ENCODE measurements around the gene TTBK2. TPM values are rescaled to one million over a fixed set of nuclear protein-coding genes. Genes with fewer than 3 reads are reported as not detected.
"Not testable (repeated sequence)": the region's sequence is repeated elsewhere in the genome, so short reads cannot be mapped to it uniquely, and the experiment has no call there.

TTBK2 gene
- total RNA-seq, 1 donor from 2014 or later, result 9.9 TPM

DNA sequence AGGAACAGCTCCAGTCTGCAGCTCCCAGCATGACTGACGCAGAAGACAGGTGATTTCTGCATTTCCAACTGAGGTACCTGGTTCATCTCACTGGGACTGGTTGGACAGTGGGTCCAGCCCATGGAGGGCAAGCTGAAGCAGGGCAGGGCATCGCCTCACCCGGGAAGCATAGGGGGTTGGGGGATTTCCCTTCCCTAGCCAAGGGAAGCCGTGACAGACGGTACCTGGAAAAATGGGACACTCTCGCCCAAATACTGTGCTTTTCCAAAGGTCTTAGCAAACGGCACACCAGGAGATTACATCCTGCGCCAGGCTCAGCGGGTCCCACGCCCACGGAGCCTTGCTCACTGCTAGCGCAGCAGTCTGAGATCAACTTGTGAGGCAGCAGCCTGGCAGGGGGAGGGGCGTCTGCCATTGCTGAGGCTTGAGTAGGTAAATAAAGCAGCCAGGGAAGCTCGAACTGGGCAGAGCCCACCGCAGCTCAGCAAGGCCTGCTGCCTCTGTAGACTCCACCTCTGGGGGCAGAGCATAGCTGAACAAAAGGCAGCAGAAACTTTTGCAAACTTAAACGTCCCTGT lies 156.3 kb downstream of the TTBK2 start:
- DNase-seq (ENCODE audit: low read depth in 2 of 2), result not testable (repeated sequence)

GRCh38 chr15:42761813-42762212 lies 158.8 kb downstream of the TTBK2 start:
- DNase-seq (ENCODE audit: low read depth in 2 of 2), result not testable (repeated sequence)

- DNase-seq (ENCODE audit: low read depth in 2 of 2), result no peak
These were observed 159.8 kb downstream of the TTBK2 start for GRCh38 chr15:42760759-42761158.

DNA sequence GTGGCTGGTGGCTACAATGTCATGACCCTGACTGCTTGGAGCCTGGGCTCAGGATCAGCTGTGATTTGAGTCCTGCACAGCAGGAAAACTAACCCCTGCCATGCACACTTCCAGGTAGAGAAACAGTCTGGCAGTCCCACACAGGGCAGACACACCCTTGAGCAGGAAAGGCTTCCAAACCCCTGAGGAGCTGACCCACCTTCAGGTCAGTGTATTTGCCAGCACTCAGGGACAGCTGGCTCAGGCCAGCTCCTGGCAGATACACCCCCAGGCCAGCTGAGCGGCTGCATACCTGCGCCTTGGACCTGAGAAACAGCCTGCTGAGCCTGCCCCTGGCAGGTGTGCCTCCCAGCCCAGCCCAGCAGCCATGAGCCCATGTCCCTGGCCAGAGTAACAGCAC lies 161.5 kb downstream of the TTBK2 start:
- no peak for DNase-seq (ENCODE audit: low read depth in 2 of 2)

- no peak for DNase-seq (ENCODE audit: low read depth in 2 of 2)
These were observed 170.3 kb downstream of the TTBK2 start for GRCh38 chr15:42750306-42750705.

DNA sequence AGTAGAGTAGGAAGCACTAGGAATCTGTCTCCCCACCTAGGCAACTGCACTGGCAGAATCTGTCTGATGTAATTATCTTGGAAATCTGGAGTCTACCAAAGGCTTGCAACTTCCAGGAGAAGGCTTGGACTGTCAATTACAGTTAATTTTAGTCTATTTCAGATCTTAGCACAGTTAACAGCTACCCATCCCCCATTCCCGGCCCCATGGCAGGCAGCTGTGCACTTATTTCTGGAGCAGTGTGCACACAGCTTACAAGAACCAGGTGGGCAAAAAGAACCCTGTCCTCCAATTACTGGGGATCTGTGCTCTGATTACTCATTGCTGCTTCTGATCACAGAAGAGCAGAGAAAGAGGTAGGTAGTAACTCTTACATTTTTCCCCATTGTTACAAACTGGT lies 171.3 kb downstream of the TTBK2 start:
- no peak for DNase-seq (ENCODE audit: low read depth in 2 of 2)

GRCh38 chr15:42744195-42744594 lies 176.4 kb downstream of the TTBK2 start:
- no peak for DNase-seq (ENCODE audit: low read depth in 2 of 2)

- no peak for DNase-seq (ENCODE audit: low read depth in 2 of 2)
These were observed 178.4 kb downstream of the TTBK2 start for GRCh38 chr15:42742149-42742548.

DNA sequence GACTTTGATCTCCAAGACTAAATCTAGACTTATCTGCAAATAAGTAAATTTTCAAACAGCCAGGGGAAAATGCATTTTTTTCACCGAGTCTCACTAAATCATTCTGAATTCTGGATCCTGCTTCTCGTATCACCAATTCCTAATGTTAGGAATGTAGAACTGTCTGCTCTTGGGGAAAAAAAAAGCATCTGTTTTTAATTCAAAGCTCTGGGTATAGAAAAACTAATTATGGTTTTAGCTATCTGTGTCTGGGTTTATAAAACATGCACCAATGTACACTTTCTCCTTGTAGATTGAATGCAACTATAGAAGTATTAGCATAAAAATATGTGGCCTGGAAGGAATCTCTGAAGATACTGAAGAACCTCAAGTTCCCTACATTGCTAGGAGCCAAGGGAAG lies 178.9 kb downstream of the TTBK2 start:
- no peak for DNase-seq (ENCODE audit: low read depth in 2 of 2)

DNA sequence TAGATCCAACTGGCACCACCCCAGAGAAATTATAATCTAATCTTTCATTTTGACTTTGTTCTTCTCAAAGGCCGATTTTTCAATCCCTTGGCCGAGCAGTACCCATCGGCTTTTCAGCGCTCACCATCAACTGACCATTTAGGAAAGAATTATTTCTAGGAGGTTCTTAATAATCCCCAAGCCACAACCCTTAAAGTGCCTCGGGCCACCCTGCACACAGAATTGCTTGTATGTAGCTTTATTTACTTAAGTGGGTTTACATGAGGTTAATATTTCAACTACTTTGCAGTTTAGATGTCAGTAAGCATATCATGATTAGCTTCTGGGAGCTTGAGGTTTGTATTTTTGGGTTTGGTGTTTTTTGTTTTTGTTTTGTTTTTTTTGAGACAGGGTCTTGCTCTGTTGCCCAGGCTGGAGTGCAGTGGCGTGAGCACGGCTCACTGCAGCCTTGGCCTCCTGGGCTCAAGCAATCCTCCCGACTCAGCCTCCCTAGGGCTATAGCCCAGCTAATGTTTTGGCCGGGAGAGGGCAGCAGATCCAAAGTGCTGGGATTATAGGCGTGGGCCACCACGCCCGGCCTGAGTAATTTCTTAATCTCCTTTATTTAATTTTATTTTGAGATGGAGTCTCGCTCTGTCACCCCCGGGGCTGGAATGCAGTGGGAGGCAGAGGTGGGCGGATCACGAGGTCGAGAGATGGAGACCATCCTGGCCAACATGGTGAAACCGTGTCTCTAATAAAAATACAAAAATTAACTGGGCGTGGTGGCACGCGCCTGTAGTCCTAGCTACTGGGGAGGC lies 182.8 kb downstream of the TTBK2 start:
- DNase-seq (ENCODE audit: low read depth in 2 of 2), result no peak

GRCh38 chr15:42736793-42737528 lies 183.6 kb downstream of the TTBK2 start, which contains the start of gene CDAN1:
CDAN1 (minus strand) TSS chr15:42737128; CDS start chr15:42737102, 26 bp downstream.
- peak; percentile 83 to 85 for DNase-seq (ENCODE audit: low read depth in 2 of 2)

DNA sequence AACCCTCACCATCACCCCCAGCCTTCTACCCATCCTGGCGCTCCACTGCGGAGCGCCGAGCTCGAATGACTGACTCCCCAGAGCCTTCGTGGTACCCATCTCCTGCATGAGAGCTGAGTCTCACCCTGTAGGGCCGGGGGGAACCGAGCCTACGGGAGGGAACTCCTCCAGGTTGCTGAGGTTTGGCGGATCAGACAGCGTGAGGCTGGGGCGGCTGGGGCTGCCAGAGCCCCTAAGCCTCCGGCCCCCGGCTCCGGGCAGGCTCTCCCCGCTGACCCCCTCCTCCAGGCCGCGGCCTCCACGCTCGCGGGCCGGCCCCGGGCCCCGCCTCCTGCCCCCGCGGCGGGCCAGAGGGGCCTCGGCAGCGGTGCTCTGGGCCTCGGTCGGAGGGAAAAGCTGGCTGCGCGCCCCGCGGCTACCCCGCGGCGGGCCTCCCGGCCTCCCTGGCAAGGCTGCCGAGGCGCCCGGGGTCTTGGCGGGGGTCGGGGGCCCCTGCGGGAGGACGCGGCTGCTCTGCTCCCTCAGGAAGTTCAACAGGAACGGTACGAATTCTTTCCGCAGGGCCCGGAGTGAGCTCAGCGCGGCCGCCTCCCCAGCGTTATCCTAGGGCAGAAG lies 184.3 kb downstream of the TTBK2 start:
- DNase-seq (ENCODE audit: low read depth in 2 of 2), result peak in 1 of 2 donors; percentile 54

GRCh38 chr15:42735382-42736165 lies 185.0 kb downstream of the TTBK2 start:
- no peak for DNase-seq (ENCODE audit: low read depth in 2 of 2)

- no peak for DNase-seq (ENCODE audit: low read depth in 2 of 2)
These were observed 186.4 kb downstream of the TTBK2 start for GRCh38 chr15:42734076-42734672.

GRCh38 chr15:42733027-42733426 lies 187.6 kb downstream of the TTBK2 start:
- no peak for DNase-seq (ENCODE audit: low read depth in 2 of 2)

DNA sequence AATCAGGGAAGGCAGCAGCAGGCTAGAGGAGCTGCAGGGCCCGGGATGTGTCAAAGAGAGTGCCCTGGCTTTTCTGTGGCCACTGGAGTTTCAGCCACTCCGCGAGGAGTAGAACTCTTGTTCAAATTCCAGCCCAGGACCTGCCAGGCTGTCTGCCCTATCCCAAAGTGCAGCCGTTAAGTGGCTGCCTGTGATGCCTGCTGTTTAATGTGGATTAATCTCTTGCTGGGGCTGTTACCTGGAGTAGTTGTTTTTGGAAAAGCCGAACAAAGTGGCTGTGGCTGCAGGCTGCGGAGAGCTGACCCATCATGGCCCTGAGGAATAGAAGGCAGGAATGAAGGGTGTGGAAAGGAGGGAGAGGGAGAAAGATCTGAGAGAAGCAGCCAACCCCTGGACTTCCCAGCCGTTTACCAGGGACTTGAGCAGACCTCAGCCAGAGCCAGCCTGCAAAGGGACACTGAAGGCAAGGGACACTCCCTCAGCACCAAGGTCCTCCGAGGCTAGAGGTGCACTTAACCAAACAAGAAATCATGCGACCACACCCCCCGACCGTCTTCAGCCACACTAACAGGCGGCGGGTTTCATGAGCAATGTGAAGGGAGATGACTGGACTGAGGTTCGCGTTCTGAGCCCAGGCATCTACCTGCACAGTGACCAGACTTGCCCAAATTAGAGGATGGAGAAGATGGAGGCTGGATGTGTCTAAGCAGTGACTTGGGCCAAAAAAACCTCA lies 188.3 kb downstream of the TTBK2 start:
- no peak for DNase-seq (ENCODE audit: low read depth in 2 of 2)

GRCh38 chr15:42731461-42731860 lies 189.1 kb downstream of the TTBK2 start:
- DNase-seq (ENCODE audit: low read depth in 2 of 2), result no peak

- no peak for DNase-seq (ENCODE audit: low read depth in 2 of 2)
These were observed 190.0 kb downstream of the TTBK2 start for GRCh38 chr15:42730536-42730935.

- no peak for DNase-seq (ENCODE audit: low read depth in 2 of 2)
These were observed 190.4 kb downstream of the TTBK2 start for GRCh38 chr15:42730135-42730534.

DNA sequence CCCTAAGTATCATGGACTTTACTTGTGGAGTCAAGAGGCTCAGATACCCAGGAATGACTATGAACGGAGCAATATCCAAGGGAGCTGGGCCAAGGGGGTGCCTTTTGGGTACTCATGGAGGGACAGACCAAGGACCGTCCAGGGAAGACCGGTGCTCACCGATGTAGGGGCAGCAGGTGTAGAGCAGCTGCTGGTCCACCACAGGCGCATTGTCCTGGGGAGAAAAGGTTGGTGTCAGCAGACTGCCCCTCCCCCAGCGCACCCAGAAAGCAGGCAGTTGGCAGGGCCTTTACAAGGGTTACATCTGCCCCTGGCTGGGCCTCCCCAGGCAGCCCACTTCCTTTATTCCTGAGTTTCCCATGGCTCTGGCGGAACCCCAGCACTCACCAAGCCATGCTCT lies 191.2 kb downstream of the TTBK2 start:
- DNase-seq (ENCODE audit: low read depth in 2 of 2), result no peak

All from lung microvascular endothelial cell (primary cell).